IMR-90 (cell line): Measurements from ENCODE around the gene HTT. TPM values are rescaled to one million over a fixed set of nuclear protein-coding genes. Genes with fewer than 3 reads are reported as not detected.

Experiments used
- ATAC-seq: fragments of 200-7000 bp; cut with Tn5 transposase; 2 replicates; pipeline ENCODE4 v1.9.1; 2020; ENCODE audit warnings: low read depth, mild to moderate bottlenecking, moderate library complexity
- BruUV-seq: library from RNA; stranded (reverse); fragments of 400-500 nt; replicated peaks from 2 replicates; lab custom pipeline; 2021; lab: Mats Ljungman, UMichigan
- CTCF ChIA-PET: fragments of 300-600 bp; formaldehyde crosslinking; extraction: SDS; loops from one replicate; lab custom pipeline; 2021; ENCODE audit warnings: antibody characterized with exemption; lab: Yijun Ruan, JAX
- POLR2A ChIA-PET: fragments of 300-600 bp; sonication (Branson Sonifier 250); formaldehyde crosslinking; loops from one replicate; lab custom pipeline; 2022; ENCODE audit warnings: antibody characterized with exemption; ENCODE audit not compliant: unreplicated experiment; lab: Charles Lee
- DNase-seq: peaks from one replicate; pipeline ENCODE4 v3.0.0; 2013
- H2AFZ ChIP-seq: replicated peaks from 2 replicates; pipeline ENCODE3; 2013; ENCODE audit warnings: low read length, mild to moderate bottlenecking; ENCODE audit not compliant: poor library complexity
- H2AK5ac ChIP-seq: 2 replicates; pipeline ENCODE4 v1.6.1; 2013; ENCODE audit warnings: low read depth, low read length, inconsistent platforms
- H2AK9ac ChIP-seq: replicated peaks from 2 replicates; pipeline ENCODE3; 2013; ENCODE audit warnings: mild to moderate bottlenecking, low read depth, low read length, moderate library complexity; ENCODE audit not compliant: poor library complexity
- H2BK120ac ChIP-seq: 2 replicates; pipeline ENCODE4 v1.6.1; 2013; ENCODE audit warnings: low read depth, low read length, inconsistent platforms
- H2BK15ac ChIP-seq: 3 replicates; pipeline ENCODE4 v1.6.1; 2013; ENCODE audit warnings: low read depth, low read length, inconsistent platforms
- H2BK20ac ChIP-seq: 2 replicates; pipeline ENCODE4 v1.6.1; 2013; ENCODE audit warnings: low read depth, mild to moderate bottlenecking, inconsistent platforms, low read length, moderate library complexity
- H2BK5ac ChIP-seq: 2 replicates; pipeline ENCODE4 v1.6.1; 2013; ENCODE audit warnings: mild to moderate bottlenecking, low read depth, low read length, inconsistent platforms; ENCODE audit not compliant: poor library complexity, severe bottlenecking
- H3K14ac ChIP-seq: replicated peaks from 2 replicates; pipeline ENCODE4 v1.6.1; 2013; ENCODE audit warnings: low read depth, low read length, inconsistent platforms
- H3K18ac ChIP-seq: 2 replicates; pipeline ENCODE4 v1.6.1; 2013; ENCODE audit warnings: low read depth, low read length, control low read depth
- H3K23ac ChIP-seq: 2 replicates; pipeline ENCODE4 v1.6.1; 2013; ENCODE audit warnings: low read depth, low read length, inconsistent platforms
- H3K27ac ChIP-seq: 2 replicates; pipeline ENCODE4 v1.5.1; 2013; ENCODE audit warnings: mild to moderate bottlenecking, control low read depth, low read length; ENCODE audit not compliant: insufficient read depth
- H3K27me3 ChIP-seq: 2 replicates; pipeline ENCODE4 v1.6.1; 2013; ENCODE audit warnings: low read length; ENCODE audit not compliant: control insufficient read depth, insufficient read depth
- H3K36me3 ChIP-seq: 2 replicates; pipeline ENCODE4 v1.6.1; 2013; ENCODE audit warnings: low read length, mixed read lengths; ENCODE audit not compliant: control insufficient read depth, insufficient read depth
- H3K4ac ChIP-seq: 2 replicates; pipeline ENCODE4 v1.6.1; 2013; ENCODE audit warnings: low read depth, low read length, inconsistent platforms
- H3K4me1 ChIP-seq: 2 replicates; pipeline ENCODE4 v1.6.1; 2013; ENCODE audit warnings: low read length, mixed read lengths; ENCODE audit not compliant: control insufficient read depth, insufficient read depth
- H3K4me2 ChIP-seq: 2 replicates; pipeline ENCODE4 v1.6.1; 2013; ENCODE audit warnings: low read depth, mild to moderate bottlenecking, control low read depth, low read length, moderate library complexity
- H3K4me3 ChIP-seq: 2 replicates; pipeline ENCODE4 v1.5.1; 2013; ENCODE audit warnings: low read depth, mild to moderate bottlenecking, control low read depth, low read length, moderate library complexity; ENCODE audit not compliant: insufficient read depth
- H3K56ac ChIP-seq: 2 replicates; pipeline ENCODE4 v1.6.1; 2013; ENCODE audit warnings: low read length, inconsistent platforms; ENCODE audit not compliant: insufficient read depth; ENCODE audit errors: extremely low read depth
- H3K79me1 ChIP-seq, 2 experiments: 2 replicates each; pipeline ENCODE4 v1.6.1; 2013; ENCODE audit warnings: low read length in 2 of 2, inconsistent platforms in 1 of 2, low read depth in 1 of 2
- H3K9ac ChIP-seq: 2 replicates; pipeline ENCODE4 v1.6.1; 2013; ENCODE audit warnings: low read depth, low read length, control low read depth
- H3K9me1 ChIP-seq: 2 replicates; pipeline ENCODE4 v1.6.1; 2013; ENCODE audit warnings: low read length, inconsistent platforms; ENCODE audit not compliant: insufficient read depth
- H3K9me3 ChIP-seq: 2 replicates; pipeline ENCODE4 v1.6.1; 2013; ENCODE audit warnings: low read length; ENCODE audit not compliant: control insufficient read depth, insufficient read depth
- H4K20me1 ChIP-seq: 2 replicates; pipeline ENCODE4 v1.6.1; 2013; ENCODE audit warnings: low read length, inconsistent platforms; ENCODE audit not compliant: insufficient read depth
- H4K5ac ChIP-seq: 2 replicates; pipeline ENCODE4 v1.6.1; 2013; ENCODE audit warnings: mild to moderate bottlenecking, low read depth, low read length, control low read depth
- H4K8ac ChIP-seq, 2 experiments: 2 replicates each; pipeline ENCODE4 v1.6.1; 2013; ENCODE audit warnings: low read depth in 2 of 2, low read length in 2 of 2, control low read depth in 1 of 2, inconsistent platforms in 1 of 2
- H4K91ac ChIP-seq: 2 replicates; pipeline ENCODE4 v1.6.1; 2013; ENCODE audit warnings: low read depth, low read length, inconsistent platforms; ENCODE audit not compliant: insufficient read depth
- BHLHE40 ChIP-seq: fragments of 150-350 bp; IDR thresholded peaks from 2 replicates; pipeline ENCODE4 v1.6.1; 2016; ENCODE audit warnings: mild to moderate bottlenecking, low read depth, low read length
- CEBPB ChIP-seq: IDR thresholded peaks from 2 replicates; pipeline ENCODE4 v1.6.1; 2012; ENCODE audit warnings: low read depth, low read length, improper control_type of control experiment
- MAZ ChIP-seq: IDR thresholded peaks from 2 replicates; pipeline ENCODE4 v1.6.1; 2012; ENCODE audit warnings: low read depth, mild to moderate bottlenecking, low read length, improper control_type of control experiment, moderate library complexity, borderline replicate concordance
- WGBS, 2 experiments: methylation state at CpG; one replicate each; pipeline versions ENCODE4 v1.1.5 to v1.1.7; 2013; ENCODE audit warnings: missing lambda C conversion rate in 2 of 2; ENCODE audit not compliant: insufficient read length in 1 of 2; ENCODE audit errors: extremely low coverage in 2 of 2; 5-methylcytosine and 5-hydroxymethylcytosine counted together
- dilution Hi-C: fragments of 300-500 bp; cut with HindIII; formaldehyde crosslinking; loops from one replicate; pipeline ENCODE4 v1.14.3; 2018; ENCODE audit warnings: low sequenced_read_pairs; ENCODE audit not compliant: unreplicated experiment
- in situ Hi-C: fragments of 300-500 bp; cut with MboI; formaldehyde crosslinking; loops from 3 replicates; pipeline ENCODE4 v1.14.3; 2019; ENCODE audit warnings: low sequenced_read_pairs, inconsistent platforms, mixed read lengths
- intact Hi-C: fragments of 100-400 bp; cut with micrococcal nuclease; formaldehyde crosslinking; loops from 2 replicates; pipeline ENCODE4 v1.10.0; 2022
- polyA plus RNA-seq, 3 experiments: library from polyadenylated mRNA; depleted of rRNA; stranded (reverse); fragments of >200 nt; gene quantifications; 2 replicates each; pipeline ENCODE4 v1.2.3, GENCODE V29; 2012; ENCODE audit warnings: low replicate concordance in 1 of 3
- total RNA-seq: library from RNA; depleted of rRNA; stranded (reverse); fragments of >200 nt; gene quantifications from 2 replicates; pipeline ENCODE4 v1.2.3, GENCODE V29; 2012

The HTT gene
- total and polyA plus RNA-seq, 2 of the 4 experiments (the other 2 are of a cell fraction), result 11.6 to 14.3 TPM

DNA sequence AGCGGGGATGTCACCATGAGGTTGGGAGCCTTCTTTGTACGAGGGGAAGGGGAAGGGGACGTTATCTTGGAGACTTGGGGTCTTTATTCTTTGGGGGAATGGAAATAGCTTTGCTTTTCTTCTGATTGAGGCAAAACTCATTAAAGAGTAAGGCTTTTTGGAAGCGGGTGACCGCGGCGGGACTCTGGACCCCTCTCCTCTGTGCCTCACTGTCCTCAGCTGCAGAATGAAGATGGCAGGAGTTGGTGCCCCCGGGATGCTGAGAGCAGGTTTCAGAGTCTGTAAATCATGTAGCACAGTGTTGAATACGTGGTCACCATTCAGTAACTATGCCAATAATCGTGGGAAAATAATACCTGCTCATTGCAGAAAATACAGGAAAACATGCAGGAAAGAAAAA, 32.3 kb upstream of the HTT start:
- H3K27ac ChIP-seq, result no peak overlapping the region
- H3K4me3 ChIP-seq, result no peak overlapping the region
- H4K5ac ChIP-seq, result no peak overlapping the region

More for the DNA sequence above, 32.3 kb upstream of the HTT start:
- no peak for DNase-seq
- Histone ChIP-seq H3K27me3 (peaks cover 9% of the 10 kb centered on the region; the same call in 1 of the 2 replicates), H3K4me2 (peak overlapping the region; percentile 68), H3K23ac (no peak overlapping the region), H2BK120ac (no peak overlapping the region), H3K79me1 (no peaks in the 10 kb centered on the region), H3K36me3 (no peaks in the 10 kb centered on the region), H3K9ac (0 out of 2 replicates have a peak overlapping the region, but pooled peaks have one; percentile 1), H2AK5ac (no peak overlapping the region), H3K4me1 (peaks cover 2% of the 10 kb centered on the region; the same call in 1 of the 2 replicates), H3K4ac (no peak overlapping the region), H3K9me1 (no peaks in the 10 kb centered on the region), H4K91ac (no peak overlapping the region), H3K18ac (no peak overlapping the region), H3K9me3 (no peaks in the 10 kb centered on the region), H3K14ac (no peak overlapping the region), H2BK5ac (no peak overlapping the region), H3K56ac (no peak overlapping the region), H4K20me1 (no peaks in the 10 kb centered on the region), H2AFZ (peak overlapping the region; percentile 93), H2BK15ac (no peak overlapping the region), H2BK20ac (no peak overlapping the region), H2AK9ac (peak overlapping the region; percentile 25), H4K8ac (peak overlapping the region; percentile 12 to 70; a peak in 1 of 4 replicates)
- intact Hi-C loops (no loop called here), in situ Hi-C loops (loop anchor here (25.0 kb wide), 1 partner anchor 280 kb away; the partner anchor contains the start of gene TNIP2), dilution Hi-C loops (no loop called here)
- BruUV-seq, result no TSS peak
- ChIA-PET POLR2A (no interaction called here), CTCF (no interaction called here)
- no peak for ATAC-seq
- WGBS, 2 experiments, result no CpG with 5 or more reads among the region's 10 CpGs
- TF ChIP-seq CEBPB (no peak), BHLHE40 (no peak), MAZ (no peak)
